Neural cell (in vitro differentiated cells): ENCODE results near the gene DENND1A.

ENCODE experiments used
- EP300 ChIP-seq: fragments of 450-650 bp; conservative IDR thresholded peaks from 2 replicates; pipeline ENCODE4 v1.6.1; 2014; ENCODE audit warnings: antibody characterized with exemption, mild to moderate bottlenecking, moderate library complexity; ENCODE audit not compliant: poor library complexity, severe bottlenecking
- POLR2AphosphoS5 ChIP-seq: IDR thresholded peaks from 2 replicates; pipeline ENCODE4 v1.6.1; 2012
- TF ChIP-seq, protein P1 (sequence below): fragments of 450-650 bp; IDR thresholded peaks from 2 replicates; pipeline ENCODE4 v1.5.1; 2014; ENCODE audit warnings: antibody characterized with exemption, mild to moderate bottlenecking, moderate library complexity; ENCODE audit not compliant: poor library complexity, severe bottlenecking

DNA sequence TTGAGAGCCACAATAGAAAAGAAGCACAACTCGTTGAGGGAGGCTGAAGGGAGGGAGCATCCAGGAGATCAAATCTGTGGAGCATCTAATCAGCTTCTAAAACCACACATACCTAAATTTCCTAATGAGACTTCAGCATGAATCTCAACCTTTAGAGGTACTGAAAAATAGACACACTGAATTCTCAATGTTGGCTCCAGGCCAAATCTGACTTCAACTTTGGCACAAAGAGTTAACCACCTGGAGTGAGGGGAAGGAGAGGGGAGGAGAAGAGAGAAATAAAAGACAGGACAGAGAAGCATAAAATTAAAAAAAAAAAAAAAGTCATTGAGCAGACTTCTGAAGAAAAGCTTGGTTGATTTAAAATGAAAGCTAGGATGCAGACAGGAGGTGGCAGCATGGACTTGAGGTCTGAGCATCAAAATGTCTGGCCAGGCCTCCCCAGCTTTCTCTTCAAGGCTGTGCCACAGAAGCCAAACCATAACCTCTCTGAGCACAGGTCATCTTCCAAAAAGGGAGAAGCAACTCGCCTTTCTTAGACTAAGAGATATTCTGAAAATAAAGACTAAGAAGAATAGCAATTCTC lies 205.6 kb downstream of the DENND1A start:
- TF ChIP-seq EP300 (no peak), POLR2AphosphoS5 (no peak)
- TF ChIP-seq, protein P1, sequence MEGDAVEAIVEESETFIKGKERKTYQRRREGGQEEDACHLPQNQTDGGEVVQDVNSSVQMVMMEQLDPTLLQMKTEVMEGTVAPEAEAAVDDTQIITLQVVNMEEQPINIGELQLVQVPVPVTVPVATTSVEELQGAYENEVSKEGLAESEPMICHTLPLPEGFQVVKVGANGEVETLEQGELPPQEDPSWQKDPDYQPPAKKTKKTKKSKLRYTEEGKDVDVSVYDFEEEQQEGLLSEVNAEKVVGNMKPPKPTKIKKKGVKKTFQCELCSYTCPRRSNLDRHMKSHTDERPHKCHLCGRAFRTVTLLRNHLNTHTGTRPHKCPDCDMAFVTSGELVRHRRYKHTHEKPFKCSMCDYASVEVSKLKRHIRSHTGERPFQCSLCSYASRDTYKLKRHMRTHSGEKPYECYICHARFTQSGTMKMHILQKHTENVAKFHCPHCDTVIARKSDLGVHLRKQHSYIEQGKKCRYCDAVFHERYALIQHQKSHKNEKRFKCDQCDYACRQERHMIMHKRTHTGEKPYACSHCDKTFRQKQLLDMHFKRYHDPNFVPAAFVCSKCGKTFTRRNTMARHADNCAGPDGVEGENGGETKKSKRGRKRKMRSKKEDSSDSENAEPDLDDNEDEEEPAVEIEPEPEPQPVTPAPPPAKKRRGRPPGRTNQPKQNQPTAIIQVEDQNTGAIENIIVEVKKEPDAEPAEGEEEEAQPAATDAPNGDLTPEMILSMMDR, result no peak
